Calu3 (cell line): ENCODE data around the gene MAP7. TPM values are rescaled to one million over a fixed set of nuclear protein-coding genes. Genes with fewer than 3 reads are reported as not detected.
A peak's percentile ranks its signal among the peaks of the same experiment; 100 is the strongest.

Experiments
- BruUV-seq: library from RNA; stranded (reverse); fragments of 400-500 nt; replicated peaks from 2 replicates; lab custom pipeline; 2021; lab: Mats Ljungman, UMichigan
- CTCF ChIA-PET: fragments of 300-600 bp; sonication (Branson Sonifier 250); formaldehyde crosslinking; loops from one replicate; lab custom pipeline; 2022; ENCODE audit warnings: antibody characterized with exemption; lab: Charles Lee
- DNase-seq: peaks from one replicate; pipeline ENCODE4 v3.0.0; 2022
- H3K27ac Mint-ChIP-seq: one replicate; pipeline ENCODE4 v1.8.0; 2022; ENCODE audit warnings: mixed read lengths; ENCODE audit not compliant: unreplicated experiment
- H3K27me3 Mint-ChIP-seq: one replicate; pipeline ENCODE4 v1.8.0; 2022; ENCODE audit warnings: mixed read lengths; ENCODE audit not compliant: unreplicated experiment
- H3K36me3 Mint-ChIP-seq: one replicate; pipeline ENCODE4 v1.8.0; 2022; ENCODE audit warnings: mild to moderate bottlenecking, moderate library complexity, mixed read lengths; ENCODE audit not compliant: insufficient read depth, unreplicated experiment
- H3K4me1 Mint-ChIP-seq: one replicate; pipeline ENCODE4 v1.8.0; 2022; ENCODE audit warnings: mild to moderate bottlenecking, low read depth, mixed read lengths; ENCODE audit not compliant: unreplicated experiment
- H3K4me3 Mint-ChIP-seq: one replicate; pipeline ENCODE4 v1.8.0; 2022; ENCODE audit warnings: mild to moderate bottlenecking, low read depth, moderate library complexity, mixed read lengths; ENCODE audit not compliant: unreplicated experiment
- H3K9me3 Mint-ChIP-seq: one replicate; pipeline ENCODE4 v1.8.0; 2022; ENCODE audit warnings: low read depth, mixed read lengths; ENCODE audit not compliant: unreplicated experiment
- intact Hi-C: fragments of 100-400 bp; cut with micrococcal nuclease; formaldehyde crosslinking; loops from one replicate; pipeline ENCODE4 v1.10.0; 2022; ENCODE audit not compliant: unreplicated experiment
- total RNA-seq: library from RNA; stranded (reverse); gene quantifications from 2 replicates; pipeline ENCODE4 v1.2.3, GENCODE V29; 2022
- TF ChIP-seq, protein P1 (sequence below): fragments of 200-600 bp; IDR thresholded peaks from one replicate; pipeline ENCODE4 v1.8.0; 2022; ENCODE audit warnings: antibody characterized with exemption; ENCODE audit not compliant: unreplicated experiment

Gene MAP7
- total RNA-seq, 1 experiment from 2014 or later = 30.1 TPM

DNA sequence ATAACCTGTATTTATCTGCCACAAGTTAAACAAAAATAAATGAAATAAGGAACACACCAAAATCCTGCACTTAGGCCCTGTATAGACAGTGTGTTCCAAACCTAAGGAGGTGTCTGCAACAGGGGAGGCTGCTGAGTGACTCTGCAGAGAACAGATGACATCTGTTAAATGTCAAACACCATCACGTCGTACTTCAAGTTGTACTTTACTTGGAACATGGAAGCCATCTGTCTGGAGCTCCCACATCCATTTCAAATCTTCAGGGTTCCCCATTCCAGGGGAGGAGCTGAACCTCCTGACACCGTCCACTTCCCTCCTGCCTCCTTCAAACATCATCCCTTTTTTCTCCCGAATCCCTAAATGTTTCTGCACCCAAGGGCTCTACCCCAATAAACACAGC is 1.8 kb upstream of the MAP7 start:
- intact Hi-C loops = no loop called here

DNA sequence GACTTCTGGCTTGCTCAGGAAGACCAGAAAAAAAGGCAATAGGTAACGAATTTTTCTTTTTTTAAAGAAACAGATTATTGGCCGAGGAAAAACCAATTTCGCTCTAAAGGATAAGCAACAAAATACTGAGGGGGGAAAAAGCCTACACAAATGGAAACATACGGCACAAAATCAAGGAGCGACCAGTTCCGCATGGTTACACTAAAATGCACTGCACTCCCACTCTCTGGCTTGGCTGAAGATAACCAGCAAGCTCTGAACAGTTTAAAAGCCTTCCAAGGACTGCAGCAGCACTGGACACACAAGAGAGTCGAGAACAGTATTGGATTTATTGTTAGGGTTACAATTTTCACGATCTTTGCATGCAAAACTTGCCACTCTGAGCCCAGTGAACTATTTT is 881 bp upstream of the MAP7 start:
- H3K27me3 Mint-ChIP-seq = no peaks in the 10 kb centered on the region
- H3K4me1 Mint-ChIP-seq = peaks cover 36% of the 10 kb centered on the region
- TF ChIP-seq, protein P1, sequence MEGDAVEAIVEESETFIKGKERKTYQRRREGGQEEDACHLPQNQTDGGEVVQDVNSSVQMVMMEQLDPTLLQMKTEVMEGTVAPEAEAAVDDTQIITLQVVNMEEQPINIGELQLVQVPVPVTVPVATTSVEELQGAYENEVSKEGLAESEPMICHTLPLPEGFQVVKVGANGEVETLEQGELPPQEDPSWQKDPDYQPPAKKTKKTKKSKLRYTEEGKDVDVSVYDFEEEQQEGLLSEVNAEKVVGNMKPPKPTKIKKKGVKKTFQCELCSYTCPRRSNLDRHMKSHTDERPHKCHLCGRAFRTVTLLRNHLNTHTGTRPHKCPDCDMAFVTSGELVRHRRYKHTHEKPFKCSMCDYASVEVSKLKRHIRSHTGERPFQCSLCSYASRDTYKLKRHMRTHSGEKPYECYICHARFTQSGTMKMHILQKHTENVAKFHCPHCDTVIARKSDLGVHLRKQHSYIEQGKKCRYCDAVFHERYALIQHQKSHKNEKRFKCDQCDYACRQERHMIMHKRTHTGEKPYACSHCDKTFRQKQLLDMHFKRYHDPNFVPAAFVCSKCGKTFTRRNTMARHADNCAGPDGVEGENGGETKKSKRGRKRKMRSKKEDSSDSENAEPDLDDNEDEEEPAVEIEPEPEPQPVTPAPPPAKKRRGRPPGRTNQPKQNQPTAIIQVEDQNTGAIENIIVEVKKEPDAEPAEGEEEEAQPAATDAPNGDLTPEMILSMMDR = no peak
- H3K9me3 Mint-ChIP-seq = no peaks in the 10 kb centered on the region
- CTCF ChIA-PET = interaction anchor here (0.6 to 1.3 kb wide), 2 partner anchors 15 to 321 kb away, joined by 4 read pairs; no protein-coding TSS in a partner anchor
- H3K36me3 Mint-ChIP-seq = peaks cover 36% of the 10 kb centered on the region
- peak overlapping the region; percentile 86 for H3K4me3 Mint-ChIP-seq
- H3K27ac Mint-ChIP-seq = no peak overlapping the region
- no peak for DNase-seq
- TSS peak; percentile 82 for BruUV-seq
- intact Hi-C loops = no loop called here

More for the DNA sequence above, 1.8 kb upstream of the MAP7 start:
- TF ChIP-seq, protein P1 = no peak
- DNase-seq = no peak
- Mint-ChIP-seq H3K9me3 (no peaks in the 10 kb centered on the region), H3K4me1 (peaks cover 27% of the 10 kb centered on the region), H3K27ac (no peak overlapping the region), H3K36me3 (peaks cover 36% of the 10 kb centered on the region), H3K27me3 (no peaks in the 10 kb centered on the region), H3K4me3 (no peak overlapping the region)
- CTCF ChIA-PET = no interaction called here
- BruUV-seq = no TSS peak

DNA sequence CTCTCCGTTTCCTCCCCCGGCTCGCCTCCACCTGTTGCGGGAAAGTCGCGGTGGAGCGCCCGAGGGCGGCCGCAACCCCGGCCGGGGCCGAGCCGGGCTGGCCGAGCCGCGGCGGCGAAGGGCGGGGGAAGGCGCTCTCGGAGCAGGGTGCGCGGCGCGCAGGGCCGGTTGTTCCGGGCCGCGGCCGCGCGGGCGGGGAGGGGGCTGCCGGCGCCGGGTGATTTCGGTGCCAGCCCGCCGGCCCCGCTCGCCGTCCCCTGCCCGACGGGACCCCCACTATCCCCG is 235 bp downstream of the MAP7 start:
- Mint-ChIP-seq H3K9me3 (no peaks in the 10 kb centered on the region), H3K4me3 (peak overlapping the region; percentile 86), H3K4me1 (peaks cover 41% of the 10 kb centered on the region), H3K27ac (no peak overlapping the region), H3K27me3 (no peaks in the 10 kb centered on the region), H3K36me3 (peaks cover 36% of the 10 kb centered on the region)
- BruUV-seq = no TSS peak
- TF ChIP-seq, protein P1 = no peak
- CTCF ChIA-PET = interaction anchor here (0.6 to 1.3 kb wide), 5 partner anchors 16 to 261 kb away, joined by 3 to 7 read pairs (median 4); partner anchors contain the start of genes BCLAF1 and MAP3K5
- intact Hi-C loops = no loop called here
- DNase-seq = no peak

DNA sequence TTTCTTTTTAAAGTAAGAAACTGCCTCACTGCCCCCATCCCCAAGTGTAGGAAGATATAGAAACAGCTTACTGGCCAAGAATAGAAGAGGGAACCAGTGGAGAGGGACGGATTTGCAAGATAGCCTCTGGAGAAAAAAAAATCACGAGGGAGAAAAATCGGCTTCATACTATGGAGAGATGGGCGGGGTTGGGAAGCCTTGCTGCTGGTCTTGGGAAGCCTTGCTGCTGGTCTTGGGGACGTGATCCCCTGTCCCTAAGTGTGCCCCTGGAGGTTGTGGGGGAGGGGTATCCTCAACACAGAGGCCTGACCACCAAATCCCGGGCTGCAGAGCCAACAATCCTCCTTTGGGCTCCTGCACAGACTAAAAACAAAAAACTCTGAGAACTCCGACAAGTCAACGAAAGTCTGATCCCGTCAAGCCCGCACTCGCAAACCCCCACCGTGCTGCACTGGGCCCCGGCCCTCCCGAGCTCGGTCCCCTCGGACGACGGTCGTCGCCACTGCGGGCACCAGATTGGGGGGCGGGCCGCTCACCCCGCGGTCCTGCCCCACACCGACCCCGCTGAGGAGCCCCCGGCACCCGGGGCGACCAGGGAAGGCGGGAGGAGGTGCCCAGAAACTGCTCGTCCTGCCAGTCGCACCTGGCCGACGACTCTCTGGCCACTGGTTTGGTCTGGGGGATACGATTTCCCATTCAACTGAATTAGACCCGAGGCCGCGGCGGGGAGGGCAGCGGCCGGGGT is 750 bp downstream of the MAP7 start:
- Mint-ChIP-seq H3K4me3 (peak overlapping the region; percentile 86), H3K36me3 (peaks cover 36% of the 10 kb centered on the region), H3K4me1 (peaks cover 46% of the 10 kb centered on the region), H3K9me3 (no peaks in the 10 kb centered on the region), H3K27ac (peak overlapping the region; percentile 81), H3K27me3 (no peaks in the 10 kb centered on the region)
- intact Hi-C loops = loop anchor here (5.0 to 10.0 kb wide), 2 partner anchors 207 to 275 kb away; no protein-coding TSS in a partner anchor
- peak; percentile 19 for DNase-seq
- TF ChIP-seq, protein P1 = no peak
- CTCF ChIA-PET = interaction anchor here (0.8 to 1.3 kb wide), 4 partner anchors 17 to 260 kb away, joined by 3 to 7 read pairs (median 4); partner anchors contain the start of genes BCLAF1 and MAP3K5
- BruUV-seq = no TSS peak
